GM19463 (cell line): ENCODE data around the gene FZD1.
A peak's percentile ranks its signal among the peaks of the same experiment; 100 is the strongest.

Source experiments
- ATAC-seq: cut with Tn5 transposase; IDR thresholded peaks from one replicate; pipeline ENCODE4 v1.9.1; 2021; ENCODE audit warnings: mild to moderate bottlenecking, moderate library complexity; ENCODE audit not compliant: unreplicated experiment

The FZD1 gene

GRCh38 chr7:91264046-91264923, at the start of gene FZD1:
Gene FZD1 (plus strand): TSS chr7:91264433. CDS start chr7:91264881, 448 bp downstream.
- ATAC-seq, result peak; percentile 81

- ATAC-seq, result no peak
These were observed 37.8 kb upstream of the FZD1 start for GRCh38 chr7:91226411-91226810.

- ATAC-seq, result no peak
These were observed 35.9 kb upstream of the FZD1 start for GRCh38 chr7:91228327-91228726.

GRCh38 chr7:91228927-91229558, 35.2 kb upstream of the FZD1 start:
- no peak for ATAC-seq

- ATAC-seq, result no peak
These were observed 34.1 kb upstream of the FZD1 start for GRCh38 chr7:91230100-91230499.

- no peak for ATAC-seq
These were observed 33.7 kb upstream of the FZD1 start for GRCh38 chr7:91230503-91230902.

GRCh38 chr7:91233212-91233611, 31.0 kb upstream of the FZD1 start:
- ATAC-seq, result no peak

GRCh38 chr7:91235211-91235832, 28.9 kb upstream of the FZD1 start:
- ATAC-seq, result no peak

- ATAC-seq, result no peak
These were observed 25.0 kb upstream of the FZD1 start for GRCh38 chr7:91239171-91239604.

GRCh38 chr7:91239772-91240171, 24.5 kb upstream of the FZD1 start:
- ATAC-seq, result no peak

GRCh38 chr7:91240376-91240941, 23.8 kb upstream of the FZD1 start:
- ATAC-seq, result no peak

GRCh38 chr7:91242097-91242844, 22.0 kb upstream of the FZD1 start:
- ATAC-seq, result no peak

- no peak for ATAC-seq
These were observed 20.5 kb upstream of the FZD1 start for GRCh38 chr7:91243591-91244301.

GRCh38 chr7:91247500-91247899, 16.7 kb upstream of the FZD1 start:
- no peak for ATAC-seq

GRCh38 chr7:91248996-91249395, 15.2 kb upstream of the FZD1 start:
- no peak for ATAC-seq

GRCh38 chr7:91249506-91250233, 14.6 kb upstream of the FZD1 start:
- ATAC-seq, result no peak

GRCh38 chr7:91250706-91251105, 13.5 kb upstream of the FZD1 start:
- no peak for ATAC-seq

- ATAC-seq, result no peak
These were observed 12.4 kb upstream of the FZD1 start for GRCh38 chr7:91251877-91252276.

GRCh38 chr7:91263384-91264045, 718 bp upstream of the FZD1 start:
- no peak for ATAC-seq
